MCF 10A (cell line): ENCODE measurements around the gene TPTE. TPM values are rescaled to one million over a fixed set of nuclear protein-coding genes. Genes with fewer than 3 reads are reported as not detected.
"Not testable (repeated sequence)": the region's sequence is repeated elsewhere in the genome, so short reads cannot be mapped to it uniquely, and the experiment has no call there.

Experiments used
- BruUV-seq: library from RNA; stranded (reverse); fragments of 400-500 nt; replicated peaks from 2 replicates; lab custom pipeline; 2021; lab: Mats Ljungman, UMichigan
- CTCF ChIA-PET: fragments of 300-600 bp; sonication (Branson Sonifier 250); formaldehyde crosslinking; extraction: SDS; loops from one replicate; lab custom pipeline; 2021; ENCODE audit warnings: antibody characterized with exemption, inconsistent platforms; lab: Yijun Ruan, JAX
- POLR2A ChIA-PET: fragments of 300-600, 350-650 bp; sonication (Branson Sonifier 250); formaldehyde crosslinking; extraction: SDS; loops from one replicate; lab custom pipeline; 2020; ENCODE audit warnings: antibody characterized with exemption, inconsistent platforms; lab: Yijun Ruan, JAX
- DNase-seq: peaks from one replicate; pipeline ENCODE4 v3.0.0-alpha.2; 2018; ENCODE audit not compliant: unreplicated experiment
- H3K27ac Mint-ChIP-seq: one replicate; pipeline ENCODE4 v1.8.0; 2022; ENCODE audit warnings: mild to moderate bottlenecking, low read depth, mixed read lengths; ENCODE audit not compliant: unreplicated experiment
- H3K27me3 Mint-ChIP-seq: one replicate; pipeline ENCODE4 v1.8.0; 2022; ENCODE audit warnings: mixed read lengths; ENCODE audit not compliant: insufficient read depth, unreplicated experiment
- H3K36me3 Mint-ChIP-seq: one replicate; pipeline ENCODE4 v1.8.0; 2022; ENCODE audit warnings: mild to moderate bottlenecking, moderate library complexity, mixed read lengths; ENCODE audit not compliant: insufficient read depth, unreplicated experiment
- H3K4me1 Mint-ChIP-seq: one replicate; pipeline ENCODE4 v1.8.0; 2022; ENCODE audit warnings: mixed read lengths; ENCODE audit not compliant: insufficient read depth, unreplicated experiment
- H3K4me3 Mint-ChIP-seq: one replicate; pipeline ENCODE4 v1.8.0; 2022; ENCODE audit warnings: mild to moderate bottlenecking, moderate library complexity, mixed read lengths; ENCODE audit not compliant: unreplicated experiment
- H3K9me3 Mint-ChIP-seq: one replicate; pipeline ENCODE4 v1.8.0; 2022; ENCODE audit warnings: mixed read lengths; ENCODE audit not compliant: unreplicated experiment
- CTCF ChIP-seq: fragments of 200-600 bp; IDR thresholded peaks from one replicate; pipeline ENCODE4 v1.8.0; 2022; ENCODE audit warnings: antibody characterized with exemption, mild to moderate bottlenecking; ENCODE audit not compliant: unreplicated experiment
- intact Hi-C: fragments of 100-400 bp; cut with micrococcal nuclease; formaldehyde crosslinking; loops from 2 replicates; pipeline ENCODE4 v1.14.1; 2022
- total RNA-seq: library from RNA; stranded (reverse); gene quantifications from 2 replicates; pipeline ENCODE4 v1.2.3, GENCODE V29; 2022

Gene TPTE
- total RNA-seq, 1 experiment from 2014 or later: not detected

- H3K4me3 Mint-ChIP-seq, POLR2A ChIA-PET, intact Hi-C loops, CTCF ChIA-PET, BruUV-seq, H3K4me1 Mint-ChIP-seq, H3K27me3 Mint-ChIP-seq, H3K27ac Mint-ChIP-seq, DNase-seq, H3K36me3 Mint-ChIP-seq: not testable (repeated sequence)
- peaks cover 21% of the 10 kb centered on the region for H3K9me3 Mint-ChIP-seq
Observed at GRCh38 chr21:10548331-10548954, 27.1 kb downstream of the TPTE start.

DNA sequence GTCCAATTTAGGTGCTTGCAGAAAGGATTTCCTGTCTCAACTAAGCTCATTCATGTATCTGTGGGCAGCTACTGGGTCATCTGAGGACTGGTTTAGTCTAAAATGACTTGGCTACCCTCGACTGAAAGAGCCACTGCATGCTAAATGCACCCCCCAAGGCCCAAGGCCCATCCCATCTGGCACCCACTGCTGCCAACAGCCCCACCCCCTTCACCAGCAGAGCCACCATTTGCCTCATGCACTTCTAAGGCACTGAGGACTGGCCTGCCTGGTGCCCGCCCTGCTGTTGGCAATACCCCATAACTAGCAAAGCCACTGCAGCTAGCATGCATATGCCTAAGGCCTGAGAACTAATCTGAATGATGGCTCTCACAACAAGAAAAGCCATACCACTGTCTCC, 49.4 kb downstream of the TPTE start:
- CTCF ChIA-PET, H3K4me1 Mint-ChIP-seq, H3K27me3 Mint-ChIP-seq, H3K27ac Mint-ChIP-seq, H3K36me3 Mint-ChIP-seq, BruUV-seq, DNase-seq, intact Hi-C loops, H3K4me3 Mint-ChIP-seq: not testable (repeated sequence)
- H3K9me3 Mint-ChIP-seq: peaks cover 21% of the 10 kb centered on the region
- POLR2A ChIA-PET: interaction anchor here (0.6 kb wide), 1 partner anchor 18 kb away, joined by 4 read pairs; no protein-coding TSS in a partner anchor

DNA sequence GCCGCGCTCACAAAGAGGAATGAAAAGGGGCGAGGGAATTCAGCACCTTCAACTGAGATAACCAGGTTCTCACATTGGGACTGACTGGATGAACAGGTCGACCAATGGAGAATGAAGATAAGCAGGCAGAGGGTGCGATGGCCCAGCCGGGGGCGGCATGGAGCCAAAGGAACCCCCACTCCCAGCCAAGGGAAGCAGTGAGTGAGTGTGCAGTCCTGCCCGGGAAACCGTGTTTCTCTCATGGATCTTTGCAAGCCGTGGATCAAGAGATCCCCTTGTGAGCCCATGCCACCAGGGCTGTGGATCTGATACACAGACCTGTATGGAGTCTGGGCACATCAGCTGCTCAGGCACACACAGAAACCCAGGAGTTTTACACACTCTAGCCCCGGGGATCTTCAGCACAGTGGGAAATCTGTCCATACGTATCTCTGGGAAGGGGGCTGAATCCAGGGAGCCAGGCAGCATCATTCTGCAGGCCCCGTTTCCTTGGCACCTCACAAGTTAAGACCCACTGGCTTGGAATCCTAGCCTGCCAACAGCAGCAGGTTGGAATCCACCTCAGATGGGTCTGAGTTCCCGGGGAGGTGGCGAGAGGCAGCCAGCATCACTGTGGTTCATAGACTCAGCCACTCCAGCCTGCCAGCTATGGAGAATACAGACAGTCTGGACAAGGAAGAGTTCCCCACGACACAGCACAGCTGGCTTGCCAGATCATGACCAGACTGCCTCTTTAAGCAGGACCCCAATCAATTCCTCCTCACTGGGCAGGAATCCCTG, 53.3 kb downstream of the TPTE start:
- POLR2A ChIA-PET, H3K27me3 Mint-ChIP-seq, H3K27ac Mint-ChIP-seq: not testable (repeated sequence)

GRCh38 chr21:10575311-10575667, 53.9 kb downstream of the TPTE start:
- Mint-ChIP-seq H3K4me1 (no peaks in the 10 kb centered on the region), H3K4me3 (no peak overlapping the region), H3K27ac (no peak overlapping the region), H3K9me3 (peaks cover 19% of the 10 kb centered on the region), H3K36me3 (no peaks in the 10 kb centered on the region), H3K27me3 (no peaks in the 10 kb centered on the region)
- POLR2A ChIA-PET: no interaction called here
- intact Hi-C loops: no loop called here
- BruUV-seq: no TSS peak
- CTCF ChIA-PET: no interaction called here
- no peak for DNase-seq
- no peak for TF ChIP-seq CTCF

More for the DNA sequence above, 53.3 kb downstream of the TPTE start:
- BruUV-seq, DNase-seq, H3K4me3 Mint-ChIP-seq, CTCF ChIA-PET, H3K36me3 Mint-ChIP-seq, H3K4me1 Mint-ChIP-seq, intact Hi-C loops: not testable (repeated sequence)
- H3K9me3 Mint-ChIP-seq: peaks cover 19% of the 10 kb centered on the region

GRCh38 chr21:10578910-10579309, 57.5 kb downstream of the TPTE start:
- BruUV-seq, H3K36me3 Mint-ChIP-seq, intact Hi-C loops, POLR2A ChIA-PET, H3K4me1 Mint-ChIP-seq, H3K27ac Mint-ChIP-seq, DNase-seq, H3K4me3 Mint-ChIP-seq, H3K27me3 Mint-ChIP-seq, CTCF ChIA-PET: not testable (repeated sequence)
- peaks cover 19% of the 10 kb centered on the region for H3K9me3 Mint-ChIP-seq

DNA sequence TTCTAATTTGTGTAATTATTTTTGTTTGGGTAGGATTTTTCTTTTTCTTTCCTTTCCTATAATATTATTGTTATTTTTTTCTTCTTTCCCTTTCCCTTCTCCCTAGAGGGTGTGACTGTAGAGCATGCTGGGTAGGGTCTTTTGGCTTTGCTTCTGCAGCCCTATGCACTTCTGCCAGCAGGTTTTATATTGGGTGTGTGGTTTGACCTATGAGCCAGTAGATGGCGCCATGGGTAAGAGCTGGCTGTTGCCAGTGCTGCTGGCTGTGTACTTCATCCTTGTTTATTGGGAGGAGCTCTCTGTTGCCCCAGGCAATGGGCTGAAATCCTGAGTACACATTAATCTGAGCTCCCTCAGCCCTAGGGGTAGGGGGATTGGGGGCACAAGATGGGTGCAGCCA, 67.7 kb downstream of the TPTE start:
- H3K36me3 Mint-ChIP-seq, POLR2A ChIA-PET, intact Hi-C loops, H3K27ac Mint-ChIP-seq, H3K4me1 Mint-ChIP-seq, H3K27me3 Mint-ChIP-seq, H3K9me3 Mint-ChIP-seq, BruUV-seq, H3K4me3 Mint-ChIP-seq, DNase-seq: not testable (repeated sequence)
- CTCF ChIA-PET: interaction anchor here (1.2 kb wide), 1 partner anchor 10 kb away, joined by 3 read pairs; no protein-coding TSS in a partner anchor

- BruUV-seq, H3K4me3 Mint-ChIP-seq, H3K27ac Mint-ChIP-seq, H3K4me1 Mint-ChIP-seq, H3K9me3 Mint-ChIP-seq, H3K36me3 Mint-ChIP-seq, intact Hi-C loops, CTCF ChIA-PET, DNase-seq, POLR2A ChIA-PET, H3K27me3 Mint-ChIP-seq: not testable (repeated sequence)
Observed at GRCh38 chr21:10607074-10607473, 85.7 kb downstream of the TPTE start.

DNA sequence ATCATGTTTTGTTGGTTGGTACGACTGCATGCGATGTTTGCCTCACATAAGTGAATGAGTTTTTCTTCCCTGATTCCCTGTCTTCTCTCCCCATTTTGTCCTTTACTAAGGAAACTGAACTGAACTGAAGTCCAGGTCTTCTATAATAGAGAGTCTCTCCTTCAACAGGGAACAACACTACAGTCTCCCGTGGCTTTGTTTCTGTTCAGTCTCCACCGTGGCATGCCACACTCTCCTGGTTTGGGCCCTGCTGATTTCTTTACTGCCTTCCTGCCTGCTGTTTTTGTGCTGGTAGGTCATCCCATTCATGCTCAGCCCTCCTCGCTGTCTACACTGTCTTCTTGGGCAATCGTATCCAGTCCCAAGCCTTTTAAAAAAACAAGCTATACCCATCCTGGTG, 92.9 kb downstream of the TPTE start:
- CTCF ChIA-PET, H3K9me3 Mint-ChIP-seq, DNase-seq, H3K4me1 Mint-ChIP-seq, intact Hi-C loops, H3K27ac Mint-ChIP-seq, H3K36me3 Mint-ChIP-seq, BruUV-seq, H3K4me3 Mint-ChIP-seq, H3K27me3 Mint-ChIP-seq, POLR2A ChIA-PET: not testable (repeated sequence)
